ENCODE results near the gene GRWD1.
A peak's percentile ranks its signal among the peaks of the same experiment; 100 is the strongest.

GRWD1 gene

GRCh38 chr19:48501494-48502349 is 55.9 kb downstream of the GRWD1 start:
- peak overlapping the region; percentile 93 for H3K4me2 ChIP-seq
- H3K9me3 ChIP-seq, result no peaks in the 10 kb centered on the region
- H3K4me3 ChIP-seq, result peak overlapping the region; percentile 56
- no peak for TF ChIP-seq Cebpa-rat (IDR thresholded peaks at IDR 0.05)
- H4K20me1 ChIP-seq, result peaks cover 17% of the 10 kb centered on the region
- H3K27ac ChIP-seq, result peak overlapping the region; percentile 63
- H3K9ac ChIP-seq, result 0 out of 2 replicates have a peak overlapping the region, but pooled peaks have one; percentile 41
- H3K4me1 ChIP-seq, result peaks cover 57% of the 10 kb centered on the region
- H3K27me3 ChIP-seq, result peaks cover 41% of the 10 kb centered on the region
- no peaks in the 10 kb centered on the region for H3K36me3 ChIP-seq

GRCh38 chr19:48502350-48503018 is 56.7 kb downstream of the GRWD1 start:
- no peak for TF ChIP-seq Cebpa-rat (IDR thresholded peaks at IDR 0.05)
- Histone ChIP-seq H3K9ac (no peak overlapping the region), H3K36me3 (no peaks in the 10 kb centered on the region; the same call in 1 of the 2 replicates), H3K4me3 (peak overlapping the region; percentile 52), H3K4me1 (peaks cover 50% of the 10 kb centered on the region), H4K20me1 (peaks cover 10% of the 10 kb centered on the region), H3K4me2 (peak overlapping the region; percentile 86), H3K27me3 (peaks cover 34% of the 10 kb centered on the region), H3K27ac (no peak overlapping the region), H3K9me3 (no peaks in the 10 kb centered on the region)

- TF ChIP-seq Cebpa-rat (IDR thresholded peaks at IDR 0.05), result no peak
- no peak overlapping the region for H3K9ac ChIP-seq
- H3K4me1 ChIP-seq, result peaks cover 35% of the 10 kb centered on the region
- no peaks in the 10 kb centered on the region for H4K20me1 ChIP-seq
- H3K36me3 ChIP-seq, result no peaks in the 10 kb centered on the region; the same call in 1 of the 2 replicates
- no peak overlapping the region for H3K27ac ChIP-seq
- H3K27me3 ChIP-seq, result 0 out of 2 replicates have a peak, but pooled peaks cover 3% of the 10 kb centered on the region
- H3K9me3 ChIP-seq, result no peaks in the 10 kb centered on the region
- H3K4me2 ChIP-seq, result no peak overlapping the region
- H3K4me3 ChIP-seq, result no peak overlapping the region
Measured at GRCh38 chr19:48506138-48506733, 60.5 kb downstream of the GRWD1 start.

Data from BLaER1 (cell line).